BLaER1 treated with 17β-estradiol and CSF1 and Interleukin-3, amounts not matched to agents 10 nM and 100 nM (cell line): ENCODE data around the gene CXCL3.

Experiments
- H3K27ac ChIP-seq, 11 experiments: shearing (Covaris generic); formaldehyde crosslinking; 2 replicates each; pipeline ENCODE4 v1.8.1; 2022
- H3K27me3 ChIP-seq, 11 experiments: shearing (Covaris generic); formaldehyde crosslinking; 2 replicates each; pipeline ENCODE4 v1.8.1; 2022
- H3K36me3 ChIP-seq, 11 experiments: shearing (Covaris generic); formaldehyde crosslinking; 2 replicates each; pipeline ENCODE4 v1.8.1; 2022
- H3K4me1 ChIP-seq, 10 experiments: shearing (Covaris generic); formaldehyde crosslinking; 2 replicates each; pipeline ENCODE4 v1.8.1; 2022
- H3K4me2 ChIP-seq, 11 experiments: shearing (Covaris generic); formaldehyde crosslinking; 2 replicates each; pipeline ENCODE4 v1.8.1; 2022
- H3K4me3 ChIP-seq, 10 experiments: shearing (Covaris generic); formaldehyde crosslinking; 2 replicates each; pipeline ENCODE4 v1.8.1; 2022
- H3K9ac ChIP-seq, 11 experiments: shearing (Covaris generic); formaldehyde crosslinking; 2 replicates each; pipeline ENCODE4 v1.8.1; 2022
- H3K9me3 ChIP-seq, 11 experiments: shearing (Covaris generic); formaldehyde crosslinking; replicated peaks in 1 of 11; 2 replicates each; pipeline ENCODE4 v1.8.1; 2022
- H4K20me1 ChIP-seq, 11 experiments: shearing (Covaris generic); formaldehyde crosslinking; 2 replicates each; pipeline ENCODE4 v1.8.1; 2022
- Cebpa-rat ChIP-seq, 11 experiments: shearing (Covaris generic); IDR thresholded peaks; 2 replicates each; pipeline ENCODE4 v1.8.1; 2022

CXCL3 gene

GRCh38 chr4:74045247-74045646, 6.8 kb upstream of the CXCL3 start:
- Histone ChIP-seq H4K20me1 (no peaks in the 10 kb centered on the region), H3K9ac (peak overlapping the region in 2 of 11 experiments; percentile 79 to 80; a peak in 3 of 22 replicates), H3K4me1 (peaks cover 0 to 50% (median 18%) of the 10 kb centered on the region in 10 experiments; a peak in 13 of 20 replicates), H3K4me2 (peak overlapping the region in 2 of 11 experiments; percentile 5 to 25; a peak in 1 of 22 replicates), H3K36me3 (peaks cover 0 to 10% (median 0%) of the 10 kb centered on the region in 11 experiments; a peak in 1 of 22 replicates), H3K4me3 (no peak overlapping the region), H3K9me3 (peaks cover 0 to 88% (median 11%) of the 10 kb centered on the region in 11 experiments; a peak in 16 of 22 replicates), H3K27ac (peak overlapping the region in 6 of 11 experiments; percentile 67 to 99 (median 94); a peak in 10 of 22 replicates), H3K27me3 (no peaks in the 10 kb centered on the region)
- no peak for TF ChIP-seq Cebpa-rat (IDR thresholded peaks at IDR 0.05)

DNA sequence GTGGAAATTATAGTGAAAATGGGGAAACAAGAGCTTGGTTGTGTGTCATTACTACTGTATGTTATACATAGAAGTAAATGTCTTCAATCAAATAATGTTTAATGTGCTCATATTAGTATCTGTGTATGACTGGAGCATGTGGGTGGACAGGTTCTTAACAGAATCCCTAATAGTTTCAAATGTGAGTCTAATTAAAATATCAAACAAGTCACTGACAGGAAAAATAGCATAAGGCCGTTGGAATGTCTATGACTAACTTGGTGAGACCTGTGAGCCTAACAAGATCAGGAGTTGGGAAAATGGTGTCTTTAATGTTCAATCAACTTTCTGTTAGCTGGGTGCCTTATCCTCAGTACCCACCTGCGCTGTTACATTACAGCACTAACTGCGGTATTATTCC, 6.2 kb upstream of the CXCL3 start:
- no peak overlapping the region for H3K4me3 ChIP-seq
- H3K27me3 ChIP-seq, result no peaks in the 10 kb centered on the region
- peak overlapping the region in 5 of 11 experiments; percentile 48 to 80 (median 69); a peak in 9 of 22 replicates for H3K9ac ChIP-seq
- TF ChIP-seq Cebpa-rat (IDR thresholded peaks at IDR 0.05), result no peak
- peak overlapping the region in 5 of 11 experiments; percentile 5 to 49 (median 25); a peak in 4 of 22 replicates for H3K4me2 ChIP-seq
- peaks cover 0 to 93% (median 11%) of the 10 kb centered on the region in 11 experiments; a peak in 16 of 22 replicates for H3K9me3 ChIP-seq
- H3K27ac ChIP-seq, result peak overlapping the region in 8 of 11 experiments; percentile 38 to 99 (median 86); a peak in 16 of 22 replicates
- H3K4me1 ChIP-seq, result peaks cover 0 to 50% (median 18%) of the 10 kb centered on the region in 10 experiments; a peak in 13 of 20 replicates
- H4K20me1 ChIP-seq, result no peaks in the 10 kb centered on the region
- H3K36me3 ChIP-seq, result peaks cover 0 to 10% (median 0%) of the 10 kb centered on the region in 11 experiments; a peak in 1 of 22 replicates

DNA sequence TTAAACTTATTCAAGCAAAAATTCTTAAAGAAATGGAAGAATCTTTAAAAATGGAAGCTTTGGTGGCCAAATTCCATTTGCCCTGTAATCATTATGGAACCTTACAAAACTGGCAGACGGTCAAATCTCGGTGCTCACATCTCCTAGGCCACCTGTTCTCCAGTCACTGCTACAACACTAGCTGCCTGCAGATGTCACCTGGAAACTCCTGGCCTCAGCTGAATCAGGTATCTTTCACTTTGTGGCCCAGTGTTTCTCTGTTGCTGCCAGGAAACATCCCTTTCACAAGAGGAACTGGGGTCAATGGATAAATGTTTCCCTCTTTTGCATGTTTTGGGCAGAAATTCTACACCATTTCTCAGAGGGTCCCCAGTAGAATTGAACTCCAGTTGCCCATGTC, 4.2 kb upstream of the CXCL3 start:
- H3K4me2 ChIP-seq, result peak overlapping the region in 5 of 11 experiments; percentile 16 to 66 (median 39); a peak in 9 of 22 replicates
- H3K36me3 ChIP-seq, result peaks cover 0 to 10% (median 0%) of the 10 kb centered on the region in 11 experiments; a peak in 1 of 22 replicates
- peaks cover 0 to 42% (median 18%) of the 10 kb centered on the region in 10 experiments; a peak in 13 of 20 replicates for H3K4me1 ChIP-seq
- no peak for TF ChIP-seq Cebpa-rat (IDR thresholded peaks at IDR 0.05)
- no peaks in the 10 kb centered on the region for H3K27me3 ChIP-seq
- peak overlapping the region in 7 of 11 experiments; percentile 44 to 99 (median 91); a peak in 14 of 22 replicates for H3K27ac ChIP-seq
- no peaks in the 10 kb centered on the region for H4K20me1 ChIP-seq
- peak overlapping the region in 4 of 11 experiments; percentile 69 to 86 (median 78); a peak in 7 of 22 replicates for H3K9ac ChIP-seq
- H3K9me3 ChIP-seq, result peaks cover 12 to 93% (median 21%) of the 10 kb centered on the region in 11 experiments
- H3K4me3 ChIP-seq, result no peak overlapping the region; a peak in 1 of 20 replicates

- Histone ChIP-seq H3K9ac (no peak overlapping the region), H3K4me2 (no peak overlapping the region; a peak in 1 of 22 replicates), H4K20me1 (no peaks in the 10 kb centered on the region), H3K9me3 (peaks cover 6 to 81% (median 13%) of the 10 kb centered on the region in 11 experiments; a peak in 21 of 22 replicates), H3K27me3 (no peaks in the 10 kb centered on the region), H3K27ac (peak overlapping the region in 4 of 11 experiments; percentile 91 to 99 (median 97); a peak in 8 of 22 replicates), H3K36me3 (peaks cover 0 to 6% (median 0%) of the 10 kb centered on the region in 11 experiments; a peak in 1 of 22 replicates), H3K4me1 (peaks cover 0 to 47% (median 18%) of the 10 kb centered on the region in 10 experiments; a peak in 13 of 20 replicates), H3K4me3 (no peak overlapping the region)
- no peak for TF ChIP-seq Cebpa-rat (IDR thresholded peaks at IDR 0.05)
Observed at GRCh38 chr4:74041418-74041817, 2.9 kb upstream of the CXCL3 start.

DNA sequence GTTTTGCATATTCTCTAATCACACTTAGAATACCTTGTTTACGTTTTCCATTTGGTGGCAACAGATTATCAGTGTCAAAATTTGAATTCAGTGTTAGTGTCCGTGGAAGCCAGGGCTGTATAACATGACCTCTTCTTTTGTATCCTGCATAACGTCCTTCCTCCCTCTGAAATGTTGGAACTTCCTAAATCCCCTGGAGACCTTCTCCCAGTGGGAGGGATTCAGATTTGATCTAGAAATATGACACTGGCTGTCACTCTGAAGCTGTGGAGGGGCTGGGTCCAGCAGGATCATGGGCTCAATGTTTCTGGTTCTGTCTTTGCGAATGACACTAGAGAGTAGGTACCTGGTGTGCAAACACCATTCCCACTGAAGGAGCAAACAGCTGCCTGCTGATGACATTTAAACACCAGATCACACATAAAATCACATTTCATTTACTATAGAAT, 850 bp upstream of the CXCL3 start:
- Histone ChIP-seq H3K4me3 (no peak overlapping the region), H3K27ac (peak overlapping the region in 3 of 11 experiments; percentile 8 to 49 (median 18); a peak in 5 of 22 replicates), H3K9me3 (peaks cover 6 to 60% (median 13%) of the 10 kb centered on the region in 11 experiments; a peak in 20 of 22 replicates), H4K20me1 (no peaks in the 10 kb centered on the region), H3K27me3 (no peaks in the 10 kb centered on the region), H3K4me1 (peaks cover 0 to 30% (median 12%) of the 10 kb centered on the region in 10 experiments; a peak in 13 of 20 replicates), H3K36me3 (no peaks in the 10 kb centered on the region), H3K9ac (no peak overlapping the region), H3K4me2 (no peak overlapping the region)
- no peak for TF ChIP-seq Cebpa-rat (IDR thresholded peaks at IDR 0.05)

GRCh38 chr4:74038086-74038424, 434 bp downstream of the CXCL3 start:
- Histone ChIP-seq H3K9ac (no peak overlapping the region), H3K4me1 (peaks cover 0 to 33% (median 4%) of the 10 kb centered on the region in 10 experiments; a peak in 10 of 20 replicates), H3K4me2 (no peak overlapping the region), H4K20me1 (no peaks in the 10 kb centered on the region), H3K4me3 (no peak overlapping the region), H3K27me3 (no peaks in the 10 kb centered on the region), H3K36me3 (no peaks in the 10 kb centered on the region), H3K27ac (no peak overlapping the region), H3K9me3 (peaks cover 6 to 52% (median 13%) of the 10 kb centered on the region in 11 experiments; a peak in 20 of 22 replicates)
- TF ChIP-seq Cebpa-rat (IDR thresholded peaks at IDR 0.05), result no peak

DNA sequence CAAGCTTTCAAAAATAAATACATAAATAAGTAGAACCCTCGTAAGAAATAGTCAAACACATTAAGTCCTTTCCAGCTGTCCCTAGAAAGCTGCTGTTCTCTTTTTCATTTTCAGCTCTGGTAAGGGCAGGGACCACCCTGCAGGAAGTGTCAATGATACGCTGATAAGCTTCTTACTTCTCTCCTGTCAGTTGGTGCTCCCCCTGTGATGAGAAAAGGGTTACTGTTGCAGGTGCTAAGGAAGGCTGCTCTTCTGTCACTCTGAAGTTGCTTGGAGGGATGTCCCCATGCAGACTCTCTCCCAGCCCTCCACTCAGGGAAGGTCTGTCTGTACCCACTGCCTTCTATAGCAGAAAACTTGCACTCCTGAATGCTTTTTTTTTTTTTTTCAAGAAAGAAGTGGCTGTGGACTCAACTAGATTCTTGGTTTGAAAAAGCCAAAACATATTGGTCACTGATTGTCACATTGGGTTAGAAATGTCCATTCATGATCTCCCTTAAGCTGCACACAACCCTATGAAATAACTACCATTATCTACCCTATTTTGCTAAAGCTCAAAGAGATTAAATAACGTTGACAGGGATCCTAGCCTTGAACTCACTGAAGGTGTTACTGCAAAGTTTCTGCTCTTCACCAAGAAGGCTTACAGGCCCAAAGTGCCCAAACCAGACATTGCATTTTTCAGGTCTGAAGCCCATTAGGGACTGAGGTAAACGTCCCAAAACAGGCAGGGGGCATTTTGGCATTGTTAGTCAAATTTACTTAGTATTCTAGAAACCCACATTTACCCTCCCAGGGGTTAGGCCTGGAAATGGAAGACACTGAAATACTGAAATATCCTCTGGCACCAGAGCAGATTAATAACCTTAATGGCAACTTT, 1.2 kb downstream of the CXCL3 start:
- Histone ChIP-seq H3K27me3 (no peaks in the 10 kb centered on the region), H4K20me1 (no peaks in the 10 kb centered on the region), H3K4me1 (peaks cover 0 to 32% (median 0%) of the 10 kb centered on the region in 10 experiments; a peak in 5 of 20 replicates), H3K9me3 (peaks cover 6 to 45% (median 13%) of the 10 kb centered on the region in 11 experiments; a peak in 20 of 22 replicates), H3K36me3 (no peaks in the 10 kb centered on the region), H3K4me2 (peak overlapping the region in 1 of 11 experiments; percentile 42; a peak in 1 of 22 replicates), H3K4me3 (no peak overlapping the region), H3K9ac (no peak overlapping the region), H3K27ac (peak overlapping the region in 1 of 11 experiments; percentile 18; a peak in 1 of 22 replicates)
- no peak for TF ChIP-seq Cebpa-rat (IDR thresholded peaks at IDR 0.05)

GRCh38 chr4:74033739-74034138, 4.8 kb downstream of the CXCL3 start:
- Histone ChIP-seq H3K4me3 (no peak overlapping the region), H3K36me3 (no peaks in the 10 kb centered on the region; a peak in 1 of 22 replicates), H3K4me2 (peak overlapping the region in 3 of 11 experiments; percentile 9 to 49 (median 46); a peak in 3 of 22 replicates), H4K20me1 (no peaks in the 10 kb centered on the region), H3K9me3 (peaks cover 4 to 19% (median 9%) of the 10 kb centered on the region in 11 experiments; a peak in 20 of 22 replicates), H3K27ac (peak overlapping the region in 4 of 11 experiments; percentile 38 to 86 (median 68); a peak in 7 of 22 replicates), H3K9ac (peak overlapping the region in 3 of 11 experiments; percentile 1 to 62 (median 25); a peak in 3 of 22 replicates), H3K27me3 (no peaks in the 10 kb centered on the region), H3K4me1 (peaks cover 0 to 43% (median 0%) of the 10 kb centered on the region in 10 experiments; a peak in 6 of 20 replicates)
- TF ChIP-seq Cebpa-rat (IDR thresholded peaks at IDR 0.05), result no peak
